Daoy (cell line): ENCODE results near the gene NOL6. TPM values are rescaled to one million over a fixed set of nuclear protein-coding genes. Genes with fewer than 3 reads are reported as not detected.
A peak's percentile ranks its signal among the peaks of the same experiment; 100 is the strongest.
"Not testable (repeated sequence)": the region's sequence is repeated elsewhere in the genome, so short reads cannot be mapped to it uniquely, and the experiment has no call there.

Source experiments
- DNase-seq: peaks from one replicate; pipeline ENCODE4 v3.0.0-alpha.2; 2015; ENCODE audit warnings: low read depth
- total RNA-seq: library from RNA; depleted of rRNA; stranded (reverse); fragments of >200 nt; shearing (Covaris generic); gene quantifications from 2 replicates; pipeline ENCODE4 v1.2.3, GENCODE V29; 2014; rRNA removed

The NOL6 gene
- total RNA-seq = 69.0 and 74.6 TPM in 2 replicates

- peak; percentile 100 for DNase-seq
Observed at GRCh38 chr9:33473643-33474352, at the start of gene NOL6. NOL6 (minus strand) TSS chr9:33473924; CDS start chr9:33473842, 82 bp downstream.

- DNase-seq = not testable (repeated sequence)
Observed at GRCh38 chr9:33521861-33522260, 48.1 kb upstream of the NOL6 start.

GRCh38 chr9:33517934-33518577, 44.3 kb upstream of the NOL6 start:
- peak; percentile 60 for DNase-seq

- DNase-seq = peak; percentile 55
Observed at GRCh38 chr9:33517373-33517772, 43.6 kb upstream of the NOL6 start.

- not testable (repeated sequence) for DNase-seq
Observed at GRCh38 chr9:33516397-33516796, 42.7 kb upstream of the NOL6 start.

GRCh38 chr9:33515342-33515995, 41.7 kb upstream of the NOL6 start:
- not testable (repeated sequence) for DNase-seq

- DNase-seq = not testable (repeated sequence)
Observed at GRCh38 chr9:33512535-33512934, 38.8 kb upstream of the NOL6 start.

GRCh38 chr9:33511184-33511517, 37.4 kb upstream of the NOL6 start:
- DNase-seq = not testable (repeated sequence)

- peak; percentile 79 for DNase-seq
Observed at GRCh38 chr9:33510262-33511183, 36.8 kb upstream of the NOL6 start.

GRCh38 chr9:33506626-33507370, 33.1 kb upstream of the NOL6 start:
- peak; percentile 98 for DNase-seq

GRCh38 chr9:33498387-33498786, 24.7 kb upstream of the NOL6 start:
- DNase-seq = no peak

- not testable (repeated sequence) for DNase-seq
Observed at GRCh38 chr9:33493819-33494218, 20.1 kb upstream of the NOL6 start.

GRCh38 chr9:33489066-33489465, 15.3 kb upstream of the NOL6 start:
- DNase-seq = no peak

- not testable (repeated sequence) for DNase-seq
Observed at GRCh38 chr9:33485312-33485711, 11.6 kb upstream of the NOL6 start.

GRCh38 chr9:33480976-33481375, 7.3 kb upstream of the NOL6 start:
- DNase-seq = no peak

GRCh38 chr9:33480106-33480505, 6.4 kb upstream of the NOL6 start:
- DNase-seq = no peak

- no peak for DNase-seq
Observed at GRCh38 chr9:33476503-33476902, 2.8 kb upstream of the NOL6 start.

GRCh38 chr9:33475357-33475756, 1.6 kb upstream of the NOL6 start:
- no peak for DNase-seq

- no peak for DNase-seq
Observed at GRCh38 chr9:33472881-33473615, 676 bp downstream of the NOL6 start.

GRCh38 chr9:33472171-33472880, 1.4 kb downstream of the NOL6 start:
- no peak for DNase-seq
